Neural cell (in vitro differentiated cells): ENCODE data around the gene MGAT4C. TPM values are rescaled to one million over a fixed set of nuclear protein-coding genes. Genes with fewer than 3 reads are reported as not detected.

Experiments
- H2AFZ ChIP-seq: fragments of 200-600, 300-800 bp; sonication (generic), shearing (Covaris generic); 2 replicates; pipeline ENCODE4 v1.6.0; 2014; ENCODE audit warnings: low read depth, mild to moderate bottlenecking, antibody characterized with exemption, low read length, moderate library complexity
- H3F3A ChIP-seq: fragments of 200-600 bp; shearing (Covaris generic); 2 replicates; pipeline ENCODE4 v1.6.1; 2016; ENCODE audit warnings: mild to moderate bottlenecking, moderate library complexity, mixed read lengths, antibody characterized with exemption, low read length; ENCODE audit not compliant: insufficient read depth, poor library complexity, severe bottlenecking
- H3K27ac ChIP-seq: fragments of 200-600, 300-800 bp; sonication (generic), shearing (Covaris generic); 2 replicates; pipeline ENCODE4 v1.5.1; 2014; ENCODE audit warnings: mild to moderate bottlenecking, low read length, moderate library complexity
- H3K27me3 ChIP-seq: fragments of 300-800, 200-600 bp; sonication (generic), shearing (Covaris generic); 2 replicates; pipeline ENCODE4 v1.6.0; 2014; ENCODE audit warnings: mild to moderate bottlenecking, low read depth, low read length, moderate library complexity; ENCODE audit not compliant: insufficient read depth
- H3K36me3 ChIP-seq: fragments of 300-800, 200-600 bp; sonication (generic), shearing (Covaris generic); 2 replicates; pipeline ENCODE4 v1.5.1; 2014; ENCODE audit warnings: mild to moderate bottlenecking, antibody characterized with exemption, low read length, moderate library complexity; ENCODE audit not compliant: insufficient read depth
- H3K4me2 ChIP-seq: fragments of 300-800, 200-600 bp; sonication (generic), shearing (Covaris generic); 2 replicates; pipeline ENCODE4 v1.6.0; 2014; ENCODE audit warnings: mild to moderate bottlenecking, low read length
- H3K4me3 ChIP-seq: fragments of 300-800, 200-600 bp; sonication (generic), shearing (Covaris generic); 2 replicates; pipeline ENCODE4 v1.5.1; 2014; ENCODE audit warnings: mild to moderate bottlenecking, low read length, moderate library complexity
- H3K79me2 ChIP-seq: fragments of 200-600 bp; shearing (Covaris generic); replicated peaks from 2 replicates; pipeline ENCODE4 v1.6.0; 2014; ENCODE audit warnings: mild to moderate bottlenecking, low read length, moderate library complexity; ENCODE audit not compliant: insufficient read depth
- H3K9ac ChIP-seq: fragments of 300-800, 200-600 bp; sonication (generic), shearing (Covaris generic); 2 replicates; pipeline ENCODE4 v1.6.1; 2016; ENCODE audit warnings: mild to moderate bottlenecking, low read length, mixed read lengths
- H3K9me2 ChIP-seq: fragments of 200-600 bp; shearing (Covaris generic); 2 replicates; pipeline ENCODE4 v1.6.1; 2016; ENCODE audit warnings: mild to moderate bottlenecking, low read length, mixed read lengths; ENCODE audit not compliant: insufficient read depth
- H3K9me3 ChIP-seq: fragments of 200-600, 300-800 bp; sonication (generic), shearing (Covaris generic); 2 replicates; pipeline ENCODE4 v1.6.1; 2016; ENCODE audit warnings: mild to moderate bottlenecking, mixed run types, low read length, moderate library complexity, mixed read lengths
- H4K20me1 ChIP-seq: fragments of 200-600 bp; shearing (Covaris generic); 2 replicates; pipeline ENCODE4 v1.6.1; 2016; ENCODE audit warnings: mild to moderate bottlenecking, mixed run types; ENCODE audit not compliant: insufficient read depth
- EP300 ChIP-seq: fragments of 450-650 bp; conservative IDR thresholded peaks from 2 replicates; pipeline ENCODE4 v1.6.1; 2014; ENCODE audit warnings: antibody characterized with exemption, mild to moderate bottlenecking, moderate library complexity; ENCODE audit not compliant: poor library complexity, severe bottlenecking
- EZH2 ChIP-seq: fragments of 200-600, 300-800 bp; shearing (Covaris generic), sonication (generic); IDR thresholded peaks from 2 replicates; pipeline ENCODE4 v1.6.1; 2014; ENCODE audit warnings: antibody characterized with exemption, low read length, borderline replicate concordance, mild to moderate bottlenecking; ENCODE audit not compliant: insufficient read depth, poor library complexity, severe bottlenecking
- MXI1 ChIP-seq: fragments of 450-650 bp; conservative IDR thresholded peaks from 2 replicates; pipeline ENCODE4 v1.6.1; 2014; ENCODE audit warnings: antibody characterized with exemption, mild to moderate bottlenecking; ENCODE audit not compliant: poor library complexity, severe bottlenecking
- POLR2AphosphoS5 ChIP-seq: IDR thresholded peaks from 2 replicates; pipeline ENCODE4 v1.6.1; 2012
- RAD21 ChIP-seq: fragments of 450-650 bp; conservative IDR thresholded peaks from 2 replicates; pipeline ENCODE4 v1.6.1; 2014; ENCODE audit warnings: antibody characterized with exemption, mild to moderate bottlenecking, moderate library complexity
- SMC3 ChIP-seq: fragments of 450-650 bp; conservative IDR thresholded peaks from 2 replicates; pipeline ENCODE4 v1.6.1; 2014; ENCODE audit warnings: antibody characterized with exemption, mild to moderate bottlenecking, moderate library complexity; ENCODE audit not compliant: poor library complexity
- TAF1 ChIP-seq: IDR thresholded peaks from 2 replicates; pipeline ENCODE4 v1.6.1; 2012; ENCODE audit warnings: low read depth
- polyA plus RNA-seq: library from polyadenylated mRNA; depleted of rRNA; stranded (reverse); fragments of >200 nt; gene quantifications from 2 replicates; pipeline ENCODE4 v1.2.3, GENCODE V29; 2014
- TF ChIP-seq, protein P1 (sequence below): fragments of 450-650 bp; IDR thresholded peaks from 2 replicates; pipeline ENCODE4 v1.5.1; 2014; ENCODE audit warnings: antibody characterized with exemption, mild to moderate bottlenecking, moderate library complexity; ENCODE audit not compliant: poor library complexity, severe bottlenecking
- TF ChIP-seq, protein P2 (sequence below): IDR thresholded peaks from 2 replicates; pipeline ENCODE4 v1.6.1; 2012; ENCODE audit warnings: borderline replicate concordance

Gene MGAT4C
- polyA plus RNA-seq, 1 donor from 2014 or later: 20.7 TPM

GRCh38 chr12:86241600-86241999 is 14.6 kb downstream of the MGAT4C start:
- H2AFZ ChIP-seq: no peak overlapping the region
- no peaks in the 10 kb centered on the region for H4K20me1 ChIP-seq
- H3K79me2 ChIP-seq: no peaks in the 10 kb centered on the region
- no peaks in the 10 kb centered on the region for H3K9me2 ChIP-seq
- no peaks in the 10 kb centered on the region for H3K9me3 ChIP-seq
- no peak overlapping the region for H3K9ac ChIP-seq
- H3F3A ChIP-seq: no peaks in the 10 kb centered on the region
- H3K27ac ChIP-seq: no peak overlapping the region
- H3K36me3 ChIP-seq: no peaks in the 10 kb centered on the region
- TF ChIP-seq RAD21 (no peak), MXI1 (no peak), POLR2AphosphoS5 (no peak), TAF1 (no peak), EZH2 (no peak), EP300 (no peak), SMC3 (no peak)
- TF ChIP-seq, protein P1, sequence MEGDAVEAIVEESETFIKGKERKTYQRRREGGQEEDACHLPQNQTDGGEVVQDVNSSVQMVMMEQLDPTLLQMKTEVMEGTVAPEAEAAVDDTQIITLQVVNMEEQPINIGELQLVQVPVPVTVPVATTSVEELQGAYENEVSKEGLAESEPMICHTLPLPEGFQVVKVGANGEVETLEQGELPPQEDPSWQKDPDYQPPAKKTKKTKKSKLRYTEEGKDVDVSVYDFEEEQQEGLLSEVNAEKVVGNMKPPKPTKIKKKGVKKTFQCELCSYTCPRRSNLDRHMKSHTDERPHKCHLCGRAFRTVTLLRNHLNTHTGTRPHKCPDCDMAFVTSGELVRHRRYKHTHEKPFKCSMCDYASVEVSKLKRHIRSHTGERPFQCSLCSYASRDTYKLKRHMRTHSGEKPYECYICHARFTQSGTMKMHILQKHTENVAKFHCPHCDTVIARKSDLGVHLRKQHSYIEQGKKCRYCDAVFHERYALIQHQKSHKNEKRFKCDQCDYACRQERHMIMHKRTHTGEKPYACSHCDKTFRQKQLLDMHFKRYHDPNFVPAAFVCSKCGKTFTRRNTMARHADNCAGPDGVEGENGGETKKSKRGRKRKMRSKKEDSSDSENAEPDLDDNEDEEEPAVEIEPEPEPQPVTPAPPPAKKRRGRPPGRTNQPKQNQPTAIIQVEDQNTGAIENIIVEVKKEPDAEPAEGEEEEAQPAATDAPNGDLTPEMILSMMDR: no peak
- TF ChIP-seq, protein P2, sequence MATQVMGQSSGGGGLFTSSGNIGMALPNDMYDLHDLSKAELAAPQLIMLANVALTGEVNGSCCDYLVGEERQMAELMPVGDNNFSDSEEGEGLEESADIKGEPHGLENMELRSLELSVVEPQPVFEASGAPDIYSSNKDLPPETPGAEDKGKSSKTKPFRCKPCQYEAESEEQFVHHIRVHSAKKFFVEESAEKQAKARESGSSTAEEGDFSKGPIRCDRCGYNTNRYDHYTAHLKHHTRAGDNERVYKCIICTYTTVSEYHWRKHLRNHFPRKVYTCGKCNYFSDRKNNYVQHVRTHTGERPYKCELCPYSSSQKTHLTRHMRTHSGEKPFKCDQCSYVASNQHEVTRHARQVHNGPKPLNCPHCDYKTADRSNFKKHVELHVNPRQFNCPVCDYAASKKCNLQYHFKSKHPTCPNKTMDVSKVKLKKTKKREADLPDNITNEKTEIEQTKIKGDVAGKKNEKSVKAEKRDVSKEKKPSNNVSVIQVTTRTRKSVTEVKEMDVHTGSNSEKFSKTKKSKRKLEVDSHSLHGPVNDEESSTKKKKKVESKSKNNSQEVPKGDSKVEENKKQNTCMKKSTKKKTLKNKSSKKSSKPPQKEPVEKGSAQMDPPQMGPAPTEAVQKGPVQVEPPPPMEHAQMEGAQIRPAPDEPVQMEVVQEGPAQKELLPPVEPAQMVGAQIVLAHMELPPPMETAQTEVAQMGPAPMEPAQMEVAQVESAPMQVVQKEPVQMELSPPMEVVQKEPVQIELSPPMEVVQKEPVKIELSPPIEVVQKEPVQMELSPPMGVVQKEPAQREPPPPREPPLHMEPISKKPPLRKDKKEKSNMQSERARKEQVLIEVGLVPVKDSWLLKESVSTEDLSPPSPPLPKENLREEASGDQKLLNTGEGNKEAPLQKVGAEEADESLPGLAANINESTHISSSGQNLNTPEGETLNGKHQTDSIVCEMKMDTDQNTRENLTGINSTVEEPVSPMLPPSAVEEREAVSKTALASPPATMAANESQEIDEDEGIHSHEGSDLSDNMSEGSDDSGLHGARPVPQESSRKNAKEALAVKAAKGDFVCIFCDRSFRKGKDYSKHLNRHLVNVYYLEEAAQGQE: no peak
- H3K27me3 ChIP-seq: no peaks in the 10 kb centered on the region
- no peak overlapping the region for H3K4me3 ChIP-seq
- no peak overlapping the region for H3K4me2 ChIP-seq

- Histone ChIP-seq H3K4me3 (no peak overlapping the region), H3F3A (no peaks in the 10 kb centered on the region), H3K4me2 (no peak overlapping the region), H2AFZ (no peak overlapping the region), H3K27me3 (no peaks in the 10 kb centered on the region), H3K9me3 (no peaks in the 10 kb centered on the region), H3K9me2 (no peaks in the 10 kb centered on the region), H3K36me3 (no peaks in the 10 kb centered on the region), H3K79me2 (no peaks in the 10 kb centered on the region), H4K20me1 (no peaks in the 10 kb centered on the region), H3K9ac (no peak overlapping the region), H3K27ac (no peak overlapping the region)
- TF ChIP-seq, protein P1: no peak
- TF ChIP-seq MXI1 (no peak), RAD21 (no peak), SMC3 (no peak), TAF1 (no peak), EP300 (no peak), EZH2 (no peak), POLR2AphosphoS5 (no peak)
- TF ChIP-seq, protein P2: no peak
Measured at GRCh38 chr12:86234316-86234855, 21.8 kb downstream of the MGAT4C start.
